Caco-2 (cell line): ENCODE measurements around the gene CORIN. TPM values are rescaled to one million over a fixed set of nuclear protein-coding genes. Genes with fewer than 3 reads are reported as not detected.

Source experiments
- BruUV-seq: library from RNA; stranded (reverse); fragments of 400-500 nt; replicated peaks from 2 replicates; lab custom pipeline; 2021; lab: Mats Ljungman, UMichigan
- CTCF ChIA-PET: fragments of 300-600 bp; sonication (Branson Sonifier 250); formaldehyde crosslinking; loops from one replicate; lab custom pipeline; 2022; ENCODE audit warnings: antibody characterized with exemption; lab: Charles Lee
- POLR2A ChIA-PET: fragments of 300-600 bp; sonication (Branson Sonifier 250); formaldehyde crosslinking; loops from one replicate; lab custom pipeline; 2022; ENCODE audit warnings: antibody characterized with exemption; lab: Charles Lee
- DNase-seq, 2 experiments: peaks; one replicate each; pipeline versions ENCODE4 v3.0.0 to v3.0.0-alpha.2; 2020 to 2022
- H3K27me3 ChIP-seq: replicated peaks from 2 replicates; pipeline ENCODE4 v1.6.0; 2011; ENCODE audit warnings: low read length; ENCODE audit not compliant: control insufficient read depth, insufficient read depth
- H3K36me3 ChIP-seq: 2 replicates; pipeline ENCODE4 v1.5.1; 2011; ENCODE audit warnings: low read length; ENCODE audit not compliant: control insufficient read depth, insufficient read depth
- H3K4me1 ChIP-seq: fragments of 250-450 bp; sonication (Bioruptor Pico); 2 replicates; pipeline ENCODE4 v1.5.1; 2020; ENCODE audit warnings: mild to moderate bottlenecking
- H3K4me3 ChIP-seq: 2 replicates; pipeline ENCODE4 v1.5.1; 2011; ENCODE audit warnings: low read depth, mild to moderate bottlenecking, control low read depth, low read length
- H3K9me3 ChIP-seq: fragments of 250-450 bp; sonication (Bioruptor Pico); 2 replicates; pipeline ENCODE4 v1.5.1; 2020; ENCODE audit warnings: mild to moderate bottlenecking, moderate library complexity
- H3K27ac Mint-ChIP-seq: one replicate; pipeline ENCODE4 v1.8.0; 2022; ENCODE audit warnings: mixed read lengths; ENCODE audit not compliant: unreplicated experiment
- H3K27me3 Mint-ChIP-seq: one replicate; pipeline ENCODE4 v1.8.0; 2022; ENCODE audit warnings: mixed read lengths; ENCODE audit not compliant: insufficient read depth, unreplicated experiment
- H3K36me3 Mint-ChIP-seq: one replicate; pipeline ENCODE4 v1.8.0; 2022; ENCODE audit warnings: mild to moderate bottlenecking, mixed read lengths; ENCODE audit not compliant: insufficient read depth, unreplicated experiment
- H3K4me1 Mint-ChIP-seq: one replicate; pipeline ENCODE4 v1.8.0; 2022; ENCODE audit warnings: low read depth, mixed read lengths; ENCODE audit not compliant: unreplicated experiment
- H3K4me3 Mint-ChIP-seq: one replicate; pipeline ENCODE4 v1.8.0; 2022; ENCODE audit warnings: mild to moderate bottlenecking, moderate library complexity, mixed read lengths; ENCODE audit not compliant: unreplicated experiment
- H3K9me3 Mint-ChIP-seq: one replicate; pipeline ENCODE4 v1.8.0; 2022; ENCODE audit warnings: mixed read lengths; ENCODE audit not compliant: unreplicated experiment
- intact Hi-C: fragments of 100-400 bp; cut with micrococcal nuclease; formaldehyde crosslinking; loops from one replicate; pipeline ENCODE4 v1.10.0; 2022; ENCODE audit not compliant: unreplicated experiment
- total RNA-seq: library from RNA; stranded (reverse); gene quantifications from 2 replicates; pipeline ENCODE4 v1.2.3, GENCODE V29; 2022
- TF ChIP-seq, protein P1 (sequence below), 2 experiments: fragments of 200-600 bp in 1 of 2; IDR thresholded peaks; 1 replicate in 1 of 2; 2 replicates in 1 of 2; pipeline versions ENCODE4 v1.5.1 to v1.8.0; 2011 to 2022; ENCODE audit warnings: antibody characterized with exemption in 1 of 2, control low read depth in 1 of 2, inconsistent platforms in 1 of 2, low read depth in 1 of 2, low read length in 1 of 2, mild to moderate bottlenecking in 1 of 2, moderate library complexity in 1 of 2; ENCODE audit not compliant: insufficient read depth in 1 of 2, severe bottlenecking in 1 of 2, unreplicated experiment in 1 of 2

The CORIN gene
- total RNA-seq, 1 experiment from 2014 or later = 0.27 TPM

DNA sequence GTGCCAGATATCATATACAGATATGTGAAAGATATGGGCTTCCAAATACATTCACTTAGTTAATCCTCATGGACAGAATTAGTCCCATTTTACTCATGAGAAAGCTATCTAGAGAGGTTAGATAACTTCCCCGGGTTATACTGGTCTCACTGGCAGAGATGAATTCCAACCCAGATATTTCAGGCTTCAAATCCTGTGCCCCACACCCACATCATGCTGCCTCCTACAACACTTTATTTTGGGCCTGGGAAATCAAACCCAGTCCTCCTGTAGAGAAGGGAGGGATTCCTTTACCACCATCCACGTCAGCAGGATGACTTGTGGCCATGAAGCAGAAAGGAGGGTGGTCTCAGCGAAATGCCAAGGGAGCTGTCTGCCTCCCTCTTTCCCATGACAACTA, 239.0 kb downstream of the CORIN start:
- Mint-ChIP-seq H3K4me3 (no peak overlapping the region), H3K4me1 (no peaks in the 10 kb centered on the region), H3K27me3 (no peaks in the 10 kb centered on the region), H3K36me3 (peaks cover 6% of the 10 kb centered on the region), H3K9me3 (no peaks in the 10 kb centered on the region), H3K27ac (no peak overlapping the region)
- DNase-seq = no peak
- Histone ChIP-seq H3K27me3 (no peaks in the 10 kb centered on the region), H3K4me1 (no peaks in the 10 kb centered on the region), H3K9me3 (no peaks in the 10 kb centered on the region), H3K36me3 (no peaks in the 10 kb centered on the region), H3K4me3 (no peak overlapping the region)
- TF ChIP-seq, protein P1, sequence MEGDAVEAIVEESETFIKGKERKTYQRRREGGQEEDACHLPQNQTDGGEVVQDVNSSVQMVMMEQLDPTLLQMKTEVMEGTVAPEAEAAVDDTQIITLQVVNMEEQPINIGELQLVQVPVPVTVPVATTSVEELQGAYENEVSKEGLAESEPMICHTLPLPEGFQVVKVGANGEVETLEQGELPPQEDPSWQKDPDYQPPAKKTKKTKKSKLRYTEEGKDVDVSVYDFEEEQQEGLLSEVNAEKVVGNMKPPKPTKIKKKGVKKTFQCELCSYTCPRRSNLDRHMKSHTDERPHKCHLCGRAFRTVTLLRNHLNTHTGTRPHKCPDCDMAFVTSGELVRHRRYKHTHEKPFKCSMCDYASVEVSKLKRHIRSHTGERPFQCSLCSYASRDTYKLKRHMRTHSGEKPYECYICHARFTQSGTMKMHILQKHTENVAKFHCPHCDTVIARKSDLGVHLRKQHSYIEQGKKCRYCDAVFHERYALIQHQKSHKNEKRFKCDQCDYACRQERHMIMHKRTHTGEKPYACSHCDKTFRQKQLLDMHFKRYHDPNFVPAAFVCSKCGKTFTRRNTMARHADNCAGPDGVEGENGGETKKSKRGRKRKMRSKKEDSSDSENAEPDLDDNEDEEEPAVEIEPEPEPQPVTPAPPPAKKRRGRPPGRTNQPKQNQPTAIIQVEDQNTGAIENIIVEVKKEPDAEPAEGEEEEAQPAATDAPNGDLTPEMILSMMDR (IDR thresholded peaks at IDR 0.05; ENCODE audit: insufficient read depth in 1 of 2, low read depth in 1 of 2, low read length in 1 of 2, severe bottlenecking in 1 of 2, unreplicated experiment in 1 of 2) = no peak
- intact Hi-C loops = no loop called here
- no TSS peak for BruUV-seq
- ChIA-PET POLR2A (no interaction called here), CTCF (no interaction called here)

DNA sequence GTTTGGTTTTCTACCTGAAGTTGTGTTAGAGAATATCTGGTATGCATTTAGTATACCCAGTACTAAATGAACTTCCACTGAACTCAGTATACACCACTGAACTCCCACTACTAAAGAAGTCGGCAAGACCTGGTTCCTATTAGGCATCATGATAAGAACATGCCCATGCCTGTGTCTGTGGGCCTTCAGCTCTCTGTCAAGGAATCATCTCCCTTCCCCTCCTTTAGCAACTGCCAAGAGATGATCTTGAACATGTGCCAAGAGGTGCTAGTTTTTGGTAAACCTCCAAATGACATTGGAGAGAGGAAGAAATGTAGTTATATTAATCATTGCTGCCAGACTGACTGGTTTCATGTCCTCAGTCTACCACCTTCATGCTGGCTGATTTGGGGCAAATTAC, 239.5 kb downstream of the CORIN start:
- DNase-seq = no peak
- TF ChIP-seq, protein P1 (IDR thresholded peaks at IDR 0.05; ENCODE audit: insufficient read depth in 1 of 2, low read depth in 1 of 2, low read length in 1 of 2, severe bottlenecking in 1 of 2, unreplicated experiment in 1 of 2) = no peak
- Histone ChIP-seq H3K9me3 (no peaks in the 10 kb centered on the region), H3K4me1 (no peaks in the 10 kb centered on the region), H3K27me3 (no peaks in the 10 kb centered on the region), H3K36me3 (no peaks in the 10 kb centered on the region), H3K4me3 (no peak overlapping the region)
- Mint-ChIP-seq H3K4me1 (no peaks in the 10 kb centered on the region), H3K9me3 (no peaks in the 10 kb centered on the region), H3K36me3 (peaks cover 6% of the 10 kb centered on the region), H3K27ac (no peak overlapping the region), H3K4me3 (no peak overlapping the region), H3K27me3 (no peaks in the 10 kb centered on the region)
- BruUV-seq = no TSS peak
- intact Hi-C loops = no loop called here
- POLR2A ChIA-PET = no interaction called here
- CTCF ChIA-PET = no interaction called here

DNA sequence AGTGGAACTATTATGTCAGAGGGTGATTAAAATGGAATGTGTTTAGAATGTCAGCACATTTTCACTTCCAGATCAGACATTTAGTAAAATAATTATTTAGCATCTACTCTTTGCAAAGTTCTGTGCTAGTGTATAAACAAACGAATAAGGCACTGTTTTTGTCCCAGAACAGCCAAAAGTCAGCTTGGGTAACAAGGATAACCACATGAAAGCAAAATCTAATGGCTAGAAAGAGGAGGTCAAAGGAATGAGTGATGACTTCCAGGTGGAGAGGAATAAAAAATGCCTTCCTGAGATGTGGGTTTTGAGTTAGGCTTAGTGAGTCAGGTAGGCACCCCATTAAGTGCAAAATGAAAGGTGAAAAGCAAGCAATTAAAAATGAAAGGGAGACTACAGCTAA, 240.2 kb downstream of the CORIN start:
- Histone ChIP-seq H3K9me3 (no peaks in the 10 kb centered on the region), H3K4me3 (no peak overlapping the region), H3K27me3 (no peaks in the 10 kb centered on the region), H3K36me3 (no peaks in the 10 kb centered on the region), H3K4me1 (no peaks in the 10 kb centered on the region)
- ChIA-PET CTCF (no interaction called here), POLR2A (no interaction called here)
- TF ChIP-seq, protein P1 (IDR thresholded peaks at IDR 0.05; ENCODE audit: insufficient read depth in 1 of 2, low read depth in 1 of 2, low read length in 1 of 2, severe bottlenecking in 1 of 2, unreplicated experiment in 1 of 2) = no peak
- H3K9me3 Mint-ChIP-seq = no peaks in the 10 kb centered on the region
- no peaks in the 10 kb centered on the region for H3K27me3 Mint-ChIP-seq
- no TSS peak for BruUV-seq
- H3K27ac Mint-ChIP-seq = no peak overlapping the region
- DNase-seq = no peak
- no peaks in the 10 kb centered on the region for H3K4me1 Mint-ChIP-seq
- peaks cover 6% of the 10 kb centered on the region for H3K36me3 Mint-ChIP-seq
- intact Hi-C loops = no loop called here
- H3K4me3 Mint-ChIP-seq = no peak overlapping the region
